ENCODE data around the gene DNM2. TPM values are rescaled to one million over a fixed set of nuclear protein-coding genes. Genes with fewer than 3 reads are reported as not detected.
"Not testable (repeated sequence)": the region's sequence is repeated elsewhere in the genome, so short reads cannot be mapped to it uniquely, and the experiment has no call there.

Gene DNM2
- total RNA-seq, 1 donor from 2014 or later, result 38.3 TPM

- FAIRE-seq (no peak), DNase-seq (ENCODE audit: low spot score in 2 of 2) (no peak)
These were observed 31.8 kb downstream of the DNM2 start for GRCh38 chr19:10749435-10750384.

- DNase-seq (ENCODE audit: low spot score in 2 of 2), result peak in 1 of 2 donors; percentile 53
- FAIRE-seq, result no peak
These were observed 33.5 kb downstream of the DNM2 start for GRCh38 chr19:10751109-10751953.

GRCh38 chr19:10752237-10752912, 34.5 kb downstream of the DNM2 start:
- DNase-seq (ENCODE audit: low spot score in 2 of 2) (peak in 1 of 2 donors; percentile 52), FAIRE-seq (no peak)

- DNase-seq (ENCODE audit: low spot score in 2 of 2), result no peak
- FAIRE-seq, result no peak
These were observed 35.2 kb downstream of the DNM2 start for GRCh38 chr19:10752913-10753704.

- no peak for FAIRE-seq
- DNase-seq (ENCODE audit: low spot score in 2 of 2), result no peak
These were observed 38.5 kb downstream of the DNM2 start for GRCh38 chr19:10756371-10756770.

- DNase-seq (ENCODE audit: low spot score in 2 of 2) (no peak), FAIRE-seq (no peak)
These were observed 38.9 kb downstream of the DNM2 start for GRCh38 chr19:10756791-10757190.

- not testable (repeated sequence) for FAIRE-seq; DNase-seq (ENCODE audit: low spot score in 2 of 2)
These were observed 40.2 kb downstream of the DNM2 start for GRCh38 chr19:10758050-10758449.

GRCh38 chr19:10758978-10759377, 41.1 kb downstream of the DNM2 start:
- FAIRE-seq (no peak), DNase-seq (ENCODE audit: low spot score in 2 of 2) (no peak)

- FAIRE-seq (no peak), DNase-seq (ENCODE audit: low spot score in 2 of 2) (no peak)
These were observed 42.5 kb downstream of the DNM2 start for GRCh38 chr19:10760273-10760944.

GRCh38 chr19:10761443-10762250, 43.8 kb downstream of the DNM2 start:
- DNase-seq (ENCODE audit: low spot score in 2 of 2) (no peak), FAIRE-seq (no peak)

- DNase-seq (ENCODE audit: low spot score in 2 of 2), result no peak
- no peak for FAIRE-seq
These were observed 44.8 kb downstream of the DNM2 start for GRCh38 chr19:10762656-10763055.

GRCh38 chr19:10763411-10763810, 45.5 kb downstream of the DNM2 start:
- no peak for FAIRE-seq
- no peak for DNase-seq (ENCODE audit: low spot score in 2 of 2)

- FAIRE-seq, result no peak
These were observed 46.0 kb downstream of the DNM2 start for GRCh38 chr19:10763828-10764339.

GRCh38 chr19:10764340-10764894, 46.5 kb downstream of the DNM2 start:
- FAIRE-seq (no peak), DNase-seq (ENCODE audit: low spot score in 2 of 2) (no peak)

More at GRCh38 chr19:10763828-10764339, 46.0 kb downstream of the DNM2 start:
- no peak for DNase-seq (ENCODE audit: low spot score in 2 of 2)

GRCh38 chr19:10766049-10766623, 48.3 kb downstream of the DNM2 start:
- DNase-seq (ENCODE audit: low spot score in 2 of 2) (no peak), FAIRE-seq (no peak)

- FAIRE-seq (no peak), DNase-seq (ENCODE audit: low spot score in 2 of 2) (no peak)
These were observed 48.9 kb downstream of the DNM2 start for GRCh38 chr19:10766671-10767201.

GRCh38 chr19:10767726-10768125, 49.8 kb downstream of the DNM2 start:
- FAIRE-seq (no peak), DNase-seq (ENCODE audit: low spot score in 2 of 2) (no peak)
